ENCODE data around the gene TKFC. TPM values are rescaled to one million over a fixed set of nuclear protein-coding genes. Genes with fewer than 3 reads are reported as not detected.

TKFC gene
- total RNA-seq, 4 donors from 2014 or later, result 9.4 to 15.1 (median 13.4) TPM

GRCh38 chr11:61331651-61332050 lies 1.4 kb upstream of the TKFC start:
- Histone ChIP-seq H3K4me3 (peak overlapping the region in 1 of 2 donors; percentile 85), H3K9me3 (no peaks in the 10 kb centered on the region), H3K36me3 (peaks cover 0 to 37% of the 10 kb centered on the region in 2 donors), H3K27me3 (no peaks in the 10 kb centered on the region), H3K27ac (peak overlapping the region in 2 of 4 donors; percentile 94), H3K4me1 (peaks cover 4 to 71% (median 14%) of the 10 kb centered on the region in 3 donors)
- TF ChIP-seq POLR2AphosphoS5 (IDR thresholded peaks at IDR 0.05), result no peak
- TF ChIP-seq EP300 (IDR thresholded peaks at IDR 0.05), result no peak
- no peak for TF ChIP-seq POLR2A (IDR thresholded peaks at IDR 0.05)
- no peak for TF ChIP-seq CTCF (IDR thresholded peaks at IDR 0.05)
- WGBS, 2 donors (ENCODE audit: low coverage in 1 of 2), result 61 to 80% methylated on average over 4 to 6 of the region's 6 CpGs
- no peak for ATAC-seq

GRCh38 chr11:61332281-61332796 lies 689 bp upstream of the TKFC start:
- TF ChIP-seq POLR2A (IDR thresholded peaks at IDR 0.05) (no peak), CTCF (IDR thresholded peaks at IDR 0.05) (no peak), POLR2AphosphoS5 (IDR thresholded peaks at IDR 0.05) (no peak), EP300 (IDR thresholded peaks at IDR 0.05) (no peak)
- 0% methylated on average over 3 of the region's 24 CpGs; no CpG with 5 or more reads in 1 of the 2 donors for WGBS, 2 donors (ENCODE audit: low coverage in 1 of 2)

GRCh38 chr11:61333550-61334433 lies 764 bp downstream of the TKFC start:
- peaks cover 0 to 25% of the 10 kb centered on the region in 2 donors for H3K36me3 ChIP-seq
- H3K27ac ChIP-seq, result peak overlapping the region; percentile 57 to 94 (median 94)
- no peak for ATAC-seq
- no peak for TF ChIP-seq POLR2A (IDR thresholded peaks at IDR 0.05)
- no peaks in the 10 kb centered on the region for H3K9me3 ChIP-seq
- 18 to 56% methylated on average over 6 to 9 of the region's 19 CpGs for WGBS, 2 donors (ENCODE audit: low coverage in 1 of 2)
- no peaks in the 10 kb centered on the region for H3K27me3 ChIP-seq
- H3K4me3 ChIP-seq, result peak overlapping the region; percentile 73 to 85
- H3K4me1 ChIP-seq, result peaks cover 4 to 66% (median 14%) of the 10 kb centered on the region in 3 donors

More at GRCh38 chr11:61332281-61332796, 689 bp upstream of the TKFC start:
- H3K36me3 ChIP-seq, result peaks cover 0 to 30% of the 10 kb centered on the region in 2 donors
- ATAC-seq, result no peak
- no peaks in the 10 kb centered on the region for H3K27me3 ChIP-seq
- H3K27ac ChIP-seq, result peak overlapping the region; percentile 67 to 94 (median 94)
- H3K4me3 ChIP-seq, result peak overlapping the region; percentile 73 to 85
- peaks cover 4 to 67% (median 14%) of the 10 kb centered on the region in 3 donors for H3K4me1 ChIP-seq
- no peaks in the 10 kb centered on the region for H3K9me3 ChIP-seq

- 80 to 81% methylated on average over 1 to 11 of the region's 16 CpGs for WGBS, 2 donors (ENCODE audit: low coverage in 1 of 2)
- no peak for ATAC-seq
- Histone ChIP-seq H3K9me3 (no peaks in the 10 kb centered on the region), H3K4me3 (no peak overlapping the region), H3K4me1 (peaks cover 4 to 58% (median 14%) of the 10 kb centered on the region in 3 donors), H3K27me3 (no peaks in the 10 kb centered on the region), H3K36me3 (peaks cover 0 to 25% of the 10 kb centered on the region in 2 donors), H3K27ac (peak overlapping the region in 3 of 4 donors; percentile 21 to 57 (median 35))
- TF ChIP-seq POLR2A (IDR thresholded peaks at IDR 0.05) (no peak), EP300 (IDR thresholded peaks at IDR 0.05) (no peak), CTCF (IDR thresholded peaks at IDR 0.05) (no peak), POLR2AphosphoS5 (IDR thresholded peaks at IDR 0.05) (no peak)
These were observed 1.7 kb downstream of the TKFC start for GRCh38 chr11:61334434-61335354.

- H3K27ac ChIP-seq, result peak overlapping the region in 1 of 4 donors; percentile 57
These were observed 2.3 kb downstream of the TKFC start for GRCh38 chr11:61335355-61335710.

More at GRCh38 chr11:61335355-61335710, 2.3 kb downstream of the TKFC start:
- no peak for ATAC-seq
- no peak overlapping the region for H3K4me3 ChIP-seq
- H3K27me3 ChIP-seq, result no peaks in the 10 kb centered on the region
- no peaks in the 10 kb centered on the region for H3K9me3 ChIP-seq
- H3K4me1 ChIP-seq, result peaks cover 4 to 52% (median 14%) of the 10 kb centered on the region in 3 donors
- WGBS, 2 donors (ENCODE audit: low coverage in 1 of 2), result 57% methylated on average over 1 of the region's 1 CpG; no CpG with 5 or more reads in 1 of the 2 donors
- peaks cover 0 to 21% of the 10 kb centered on the region in 2 donors for H3K36me3 ChIP-seq
- no peak for TF ChIP-seq POLR2AphosphoS5 (IDR thresholded peaks at IDR 0.05)
- TF ChIP-seq POLR2A (IDR thresholded peaks at IDR 0.05), result no peak
- TF ChIP-seq EP300 (IDR thresholded peaks at IDR 0.05), result no peak
